HepG2 (cell line): ENCODE data around the gene TM4SF5. TPM values are rescaled to one million over a fixed set of nuclear protein-coding genes. Genes with fewer than 3 reads are reported as not detected.

ENCODE experiments used
- ARID4A ChIP-seq: sonication (generic); formaldehyde crosslinking; IDR thresholded peaks from 2 replicates; pipeline ENCODE4 v1.5.0; 2020; ENCODE audit warnings: mild to moderate bottlenecking, missing genetic modification reagents, borderline replicate concordance
- CBX1 ChIP-seq: IDR thresholded peaks from one replicate; pipeline ENCODE4 v1.6.1; 2016; ENCODE audit warnings: antibody characterized with exemption, low read depth
- CCDC6 ChIP-seq: sonication (generic); formaldehyde crosslinking; IDR thresholded peaks from 2 replicates; pipeline ENCODE4 v1.8.1; 2022; ENCODE audit warnings: mild to moderate bottlenecking, missing genetic modification reagents, moderate library complexity
- HDAC1 ChIP-seq: sonication (generic); formaldehyde crosslinking; IDR thresholded peaks from 2 replicates; pipeline ENCODE4 v1.5.1; 2020; ENCODE audit warnings: mild to moderate bottlenecking, missing genetic modification reagents
- HNF1A ChIP-seq, 2 experiments: sonication (generic) in 1 of 2; formaldehyde crosslinking in 1 of 2; IDR thresholded peaks; 2 replicates each; pipeline versions ENCODE4 v1.4.0 to v1.6.1; 2016 to 2020; ENCODE audit warnings: borderline replicate concordance in 1 of 2, low read depth in 1 of 2, mild to moderate bottlenecking in 1 of 2, missing genetic modification reagents in 1 of 2
- KLF16 ChIP-seq, 2 experiments: sonication (generic) in 1 of 2; formaldehyde crosslinking in 1 of 2; IDR thresholded peaks; 2 replicates each; pipeline versions ENCODE4 v1.6.1 to v1.8.0; 2016 to 2023; ENCODE audit warnings: missing genetic modification reagents in 2 of 2, missing compliant biosample characterization in 1 of 2
- NR1H2 ChIP-seq: sonication (generic); formaldehyde crosslinking; IDR thresholded peaks from 2 replicates; pipeline ENCODE4 v1.8.1; 2022; ENCODE audit warnings: low read depth, missing genetic modification reagents, borderline replicate concordance
- PTBP1 ChIP-seq: fragments of 200-400 bp; formaldehyde crosslinking; IDR thresholded peaks from 2 replicates; pipeline ENCODE4 v1.6.1; 2018; ENCODE audit warnings: low read length, low read depth; ENCODE audit not compliant: poor library complexity, severe bottlenecking
- RARA ChIP-seq: IDR thresholded peaks from 2 replicates; pipeline ENCODE4 v1.6.1; 2016; ENCODE audit warnings: missing genetic modification reagents, missing compliant biosample characterization
- SP1 ChIP-seq, 2 experiments: fragments of 450-650 bp in 1 of 2; sonication (generic) in 1 of 2; formaldehyde crosslinking in 1 of 2; IDR thresholded peaks; 2 replicates each; pipeline versions ENCODE4 v1.4.0 to v1.6.1; 2016 to 2020; ENCODE audit warnings: missing genetic modification reagents in 1 of 2
- TBP ChIP-seq: sonication (generic); formaldehyde crosslinking; IDR thresholded peaks from 2 replicates; pipeline ENCODE4 v1.5.0; 2020; ENCODE audit warnings: missing genetic modification reagents
- ZIK1 ChIP-seq: sonication (generic); formaldehyde crosslinking; IDR thresholded peaks from 2 replicates; pipeline ENCODE4 v1.5.0; 2020; ENCODE audit warnings: mild to moderate bottlenecking, low read depth, missing genetic modification reagents, borderline replicate concordance
- ZNF234 ChIP-seq: sonication (generic); formaldehyde crosslinking; conservative IDR thresholded peaks from 2 replicates; pipeline ENCODE4 v1.5.1; 2020; ENCODE audit warnings: mild to moderate bottlenecking, missing genetic modification reagents
- ZNF446 ChIP-seq: sonication (generic); formaldehyde crosslinking; IDR thresholded peaks from 2 replicates; pipeline ENCODE4 v1.5.0; 2020; ENCODE audit warnings: mild to moderate bottlenecking, missing genetic modification reagents
- ZNF616 ChIP-seq: sonication (generic); formaldehyde crosslinking; IDR thresholded peaks from 2 replicates; pipeline ENCODE4 v1.5.0; 2020; ENCODE audit warnings: low read depth, mild to moderate bottlenecking, missing genetic modification reagents
- polyA plus RNA-seq, 8 experiments: library from polyadenylated mRNA; depleted of rRNA in 3 of 8; stranded (reverse) in 7 of 8; unstranded in 1 of 8; fragments of >200 nt; fragmentation: Illumina TruSeq in 4 of 8; extraction: Trizol in 4 of 8; gene quantifications; 2 replicates each; pipeline versions ENCODE4 v1.2.1 to v1.2.3, GENCODE V29; 2011 to 2016; ENCODE audit warnings: low read depth in 4 of 8, missing spikeins in 1 of 8, mixed read lengths in 1 of 8; ENCODE audit not compliant: insufficient read depth in 1 of 8
- total RNA-seq, 5 experiments: library from RNA; depleted of rRNA; stranded (reverse); fragments of >200 nt; fragmentation: Illumina TruSeq; extraction: Trizol; gene quantifications; 2 replicates each; pipeline ENCODE4 v1.2.3, GENCODE V29; 2016; ENCODE audit warnings: low read depth in 1 of 5
- TF ChIP-seq, protein P1 (sequence below): sonication (generic); formaldehyde crosslinking; IDR thresholded peaks from 2 replicates; pipeline ENCODE4 v1.8.0; 2022; ENCODE audit warnings: missing genetic modification reagents, mild to moderate bottlenecking, borderline replicate concordance
- TF ChIP-seq, protein P2 (sequence below): sonication (generic); formaldehyde crosslinking; IDR thresholded peaks from 2 replicates; pipeline ENCODE4 v1.4.0; 2020; ENCODE audit warnings: missing genetic modification reagents

Gene TM4SF5
- total and polyA plus RNA-seq, 2 of the 13 experiments (the other 11 are each of a cell fraction or from before 2014, with no cell fraction given): 30.1 to 126 TPM

GRCh38 chr17:4739122-4740024, 32.3 kb upstream of the TM4SF5 start, which contains the start of the genes CXCL16 and ZMYND15 (continued):
- TF ChIP-seq, protein P1, sequence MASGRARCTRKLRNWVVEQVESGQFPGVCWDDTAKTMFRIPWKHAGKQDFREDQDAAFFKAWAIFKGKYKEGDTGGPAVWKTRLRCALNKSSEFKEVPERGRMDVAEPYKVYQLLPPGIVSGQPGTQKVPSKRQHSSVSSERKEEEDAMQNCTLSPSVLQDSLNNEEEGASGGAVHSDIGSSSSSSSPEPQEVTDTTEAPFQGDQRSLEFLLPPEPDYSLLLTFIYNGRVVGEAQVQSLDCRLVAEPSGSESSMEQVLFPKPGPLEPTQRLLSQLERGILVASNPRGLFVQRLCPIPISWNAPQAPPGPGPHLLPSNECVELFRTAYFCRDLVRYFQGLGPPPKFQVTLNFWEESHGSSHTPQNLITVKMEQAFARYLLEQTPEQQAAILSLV (CRISPR knock-in tag): 0 out of 2 replicates have a peak, but pooled peaks have one; percentile 38
- TF ChIP-seq KLF16 (CRISPR knock-in tag; IDR thresholded peaks at IDR 0.05) (no peak), ARID4A (CRISPR knock-in tag) (peak; percentile 70), HDAC1 (CRISPR knock-in tag) (peak; percentile 18; the same call in 1 of the 2 replicates), RARA (CRISPR knock-in tag) (no peak), ZNF234 (CRISPR knock-in tag) (no peak), HNF1A (IDR thresholded peaks at IDR 0.05; ENCODE audit: low read depth) (no peak), HNF1A (CRISPR knock-in tag; IDR thresholded peaks at IDR 0.05; ENCODE audit: borderline replicate concordance) (peak; percentile 78; the same call in 1 of the 2 replicates), SP1 (IDR thresholded peaks at IDR 0.05) (no peak), SP1 (CRISPR knock-in tag; IDR thresholded peaks at IDR 0.05) (no peak; the same call in 1 of the 2 replicates), CCDC6 (CRISPR knock-in tag) (no peak), ZNF616 (CRISPR knock-in tag) (no peak; the same call in 1 of the 2 replicates), ZIK1 (0 out of 2 replicates have a peak, but pooled peaks have one; percentile 65), PTBP1 (peak; percentile 15), NR1H2 (CRISPR knock-in tag) (peak; percentile 44; the same call in 1 of the 2 replicates), ZNF446 (peak; percentile 86; the same call in 1 of the 2 replicates), TBP (CRISPR knock-in tag) (no peak), CBX1 (no peak)
- TF ChIP-seq, protein P2, sequence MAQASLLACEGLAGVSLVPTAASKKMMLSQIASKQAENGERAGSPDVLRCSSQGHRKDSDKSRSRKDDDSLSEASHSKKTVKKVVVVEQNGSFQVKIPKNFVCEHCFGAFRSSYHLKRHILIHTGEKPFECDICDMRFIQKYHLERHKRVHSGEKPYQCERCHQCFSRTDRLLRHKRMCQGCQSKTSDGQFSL (CRISPR knock-in tag): no peak
